Measurements from ENCODE around the gene PLA2G4A.

PLA2G4A gene

DNA sequence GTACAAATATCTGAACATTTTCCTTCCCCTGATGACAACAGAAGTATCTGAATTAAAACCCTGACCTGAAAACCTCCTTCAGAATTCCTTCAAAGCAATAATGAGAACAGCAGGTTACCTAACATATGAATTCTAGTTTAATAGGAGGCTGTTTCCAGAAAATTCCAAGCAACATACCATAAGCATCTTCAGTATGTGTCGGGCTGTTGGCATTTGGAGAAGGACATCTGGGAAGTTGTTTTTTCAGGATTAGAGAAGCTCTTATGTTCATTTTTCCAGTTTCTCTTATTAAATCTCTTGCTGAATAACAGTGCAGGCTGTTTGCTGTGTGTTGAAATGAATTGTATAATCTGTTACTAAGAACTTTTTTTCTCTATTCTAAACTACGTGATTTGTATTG, 101.5 kb downstream of the PLA2G4A start:
- Histone ChIP-seq H3K9ac (ENCODE audit: low read depth in 1 of 2, low read length in 2 of 2) (no peak overlapping the region), H3K4me1 (ENCODE audit: control insufficient read depth in 2 of 2, insufficient read depth in 2 of 2, low read length in 2 of 2) (peaks cover 0 to 4% of the 10 kb centered on the region in 2 donors), H3K4me3 (ENCODE audit: low read length in 2 of 2) (no peak overlapping the region), H3K27me3 (ENCODE audit: control insufficient read depth in 2 of 2, insufficient read depth in 2 of 2, low read length in 2 of 2) (no peaks in the 10 kb centered on the region), H3K27ac (ENCODE audit: low read depth in 2 of 2, low read length in 2 of 2) (no peak overlapping the region), H3K9me3 (ENCODE audit: control insufficient read depth in 2 of 2, low read length in 2 of 2) (no peaks in the 10 kb centered on the region), H3K36me3 (ENCODE audit: control insufficient read depth in 2 of 2, insufficient read depth in 2 of 2, low read length in 2 of 2) (no peaks in the 10 kb centered on the region)

DNA sequence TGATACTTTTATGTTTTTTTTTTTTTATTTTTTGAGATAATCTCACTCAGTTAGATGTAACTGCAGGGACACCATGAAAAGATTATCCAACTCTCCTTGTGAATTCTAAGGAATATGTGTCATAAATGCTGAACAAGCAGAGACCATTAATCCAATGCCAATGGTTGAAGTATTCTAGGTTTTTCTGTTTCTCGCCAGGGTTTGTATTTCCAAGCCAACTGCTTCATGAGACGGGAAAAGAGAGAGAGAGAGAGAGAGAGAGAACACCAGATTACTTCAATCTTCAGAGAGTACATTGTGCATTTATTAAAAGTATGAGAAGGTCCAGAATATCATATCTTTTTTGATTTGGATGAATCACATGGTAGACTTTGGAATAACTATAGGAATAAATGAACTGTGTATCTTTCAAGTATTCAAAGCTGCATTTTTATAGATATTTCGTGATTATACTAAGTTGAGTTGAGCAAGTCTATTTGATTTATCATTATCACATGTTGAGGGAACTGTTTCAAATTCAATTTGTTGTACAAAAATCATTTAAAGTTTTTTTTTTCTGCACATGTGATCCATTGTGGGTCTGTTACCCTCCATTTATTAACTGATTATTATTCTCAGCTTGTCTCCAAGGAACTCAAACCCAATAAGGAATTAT, 108.4 kb downstream of the PLA2G4A start:
- Histone ChIP-seq H3K9me3 (ENCODE audit: control insufficient read depth in 2 of 2, low read length in 2 of 2) (no peaks in the 10 kb centered on the region), H3K27me3 (ENCODE audit: control insufficient read depth in 2 of 2, insufficient read depth in 2 of 2, low read length in 2 of 2) (no peaks in the 10 kb centered on the region), H3K9ac (ENCODE audit: low read depth in 1 of 2, low read length in 2 of 2) (no peak overlapping the region), H3K4me1 (ENCODE audit: control insufficient read depth in 2 of 2, insufficient read depth in 2 of 2, low read length in 2 of 2) (no peaks in the 10 kb centered on the region), H3K36me3 (ENCODE audit: control insufficient read depth in 2 of 2, insufficient read depth in 2 of 2, low read length in 2 of 2) (peaks cover 0 to 2% of the 10 kb centered on the region in 2 donors), H3K27ac (ENCODE audit: low read depth in 2 of 2, low read length in 2 of 2) (no peak overlapping the region), H3K4me3 (ENCODE audit: low read length in 2 of 2) (no peak overlapping the region)

DNA sequence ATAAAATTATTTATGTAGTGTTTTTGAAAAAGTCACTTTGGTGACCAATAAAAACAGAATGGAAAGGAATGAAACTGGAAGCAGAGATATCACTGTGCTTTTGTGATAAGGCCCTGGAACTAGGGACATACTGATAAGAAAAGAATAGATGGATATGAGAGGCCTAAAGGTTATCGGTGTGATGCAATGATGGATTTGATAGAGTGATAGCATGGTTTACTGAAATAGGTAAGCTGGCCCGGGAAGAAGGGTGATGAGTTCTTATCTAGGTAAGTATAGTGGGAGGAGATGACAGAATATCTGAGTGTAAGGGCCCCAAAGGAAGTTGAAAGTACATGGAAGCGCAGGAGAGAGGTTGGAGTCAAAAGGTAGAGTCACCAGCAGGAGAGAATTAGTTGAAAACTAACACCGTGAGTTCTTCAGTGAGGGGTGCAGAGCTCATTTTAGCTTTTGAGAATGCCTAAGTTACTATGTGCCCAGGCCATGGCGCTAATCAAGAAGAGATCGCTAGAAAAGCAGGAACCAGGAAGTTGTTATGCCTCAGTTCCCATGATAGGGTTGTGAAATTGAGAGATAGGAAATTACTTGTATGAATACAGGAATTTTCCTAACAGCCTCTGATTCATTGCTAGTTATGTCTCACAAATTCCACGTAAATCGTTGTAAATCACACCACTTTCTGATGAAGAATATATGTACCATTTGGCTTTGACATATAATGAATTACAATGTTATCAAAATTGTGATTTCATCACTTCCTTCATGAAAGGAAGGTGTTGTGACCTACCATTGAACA, 115.3 kb downstream of the PLA2G4A start:
- Histone ChIP-seq H3K9me3 (ENCODE audit: control insufficient read depth in 2 of 2, low read length in 2 of 2) (no peaks in the 10 kb centered on the region), H3K36me3 (ENCODE audit: control insufficient read depth in 2 of 2, insufficient read depth in 2 of 2, low read length in 2 of 2) (peaks cover 0 to 2% of the 10 kb centered on the region in 2 donors), H3K27me3 (ENCODE audit: control insufficient read depth in 2 of 2, insufficient read depth in 2 of 2, low read length in 2 of 2) (no peaks in the 10 kb centered on the region), H3K27ac (ENCODE audit: low read depth in 2 of 2, low read length in 2 of 2) (no peak overlapping the region), H3K4me3 (ENCODE audit: low read length in 2 of 2) (no peak overlapping the region), H3K9ac (ENCODE audit: low read depth in 1 of 2, low read length in 2 of 2) (no peak overlapping the region), H3K4me1 (ENCODE audit: control insufficient read depth in 2 of 2, insufficient read depth in 2 of 2, low read length in 2 of 2) (no peaks in the 10 kb centered on the region)

DNA sequence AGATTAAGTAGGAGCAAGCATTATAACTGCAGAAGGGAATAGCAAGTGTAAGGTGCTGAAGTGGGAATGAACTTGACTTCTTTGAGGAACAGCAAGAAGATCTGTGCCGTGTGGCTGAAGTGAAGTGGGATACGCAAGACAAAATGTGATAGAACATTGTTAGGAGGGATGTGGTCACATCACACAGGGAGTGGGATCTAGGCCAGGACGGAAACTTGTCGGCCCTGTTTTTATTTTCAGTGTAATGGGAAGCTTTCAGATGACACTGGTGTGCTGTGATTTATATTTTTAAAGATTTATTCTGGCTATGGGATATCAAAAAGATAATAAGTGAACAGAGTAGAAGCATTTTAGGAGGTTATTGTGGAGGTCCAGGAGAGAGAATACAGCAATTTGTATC, 116.4 kb downstream of the PLA2G4A start:
- H3K4me3 ChIP-seq (ENCODE audit: low read length in 2 of 2) = no peak overlapping the region
- no peak overlapping the region for H3K27ac ChIP-seq (ENCODE audit: low read depth in 2 of 2, low read length in 2 of 2)
- H3K27me3 ChIP-seq (ENCODE audit: control insufficient read depth in 2 of 2, insufficient read depth in 2 of 2, low read length in 2 of 2) = no peaks in the 10 kb centered on the region
- H3K36me3 ChIP-seq (ENCODE audit: control insufficient read depth in 2 of 2, insufficient read depth in 2 of 2, low read length in 2 of 2) = no peaks in the 10 kb centered on the region
- no peaks in the 10 kb centered on the region for H3K9me3 ChIP-seq (ENCODE audit: control insufficient read depth in 2 of 2, low read length in 2 of 2)
- H3K4me1 ChIP-seq (ENCODE audit: control insufficient read depth in 2 of 2, insufficient read depth in 2 of 2, low read length in 2 of 2) = no peaks in the 10 kb centered on the region
- H3K9ac ChIP-seq (ENCODE audit: low read depth in 1 of 2, low read length in 2 of 2) = no peak overlapping the region

DNA sequence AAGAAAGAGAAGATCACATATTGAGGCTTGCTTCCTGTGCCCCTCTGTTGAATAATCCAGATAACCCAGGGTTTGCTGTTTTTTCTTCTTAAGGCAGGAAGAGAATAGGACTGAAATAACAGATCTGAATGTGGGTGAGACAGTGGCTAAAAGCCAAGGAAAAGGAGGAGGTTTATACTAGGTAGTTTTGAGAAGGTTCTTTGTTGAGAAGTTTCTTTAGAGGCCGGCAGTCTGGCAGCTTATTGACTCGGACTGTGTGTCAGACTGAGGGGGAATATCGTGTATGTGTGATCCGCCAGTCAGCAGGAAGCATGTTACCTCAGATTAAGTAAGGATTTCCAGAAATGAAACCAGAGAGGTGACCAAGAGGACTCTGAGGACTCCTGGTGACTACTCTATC, 119.8 kb downstream of the PLA2G4A start:
- Histone ChIP-seq H3K9me3 (ENCODE audit: control insufficient read depth in 2 of 2, low read length in 2 of 2) (no peaks in the 10 kb centered on the region), H3K27ac (ENCODE audit: low read depth in 2 of 2, low read length in 2 of 2) (no peak overlapping the region), H3K4me3 (ENCODE audit: low read length in 2 of 2) (no peak overlapping the region), H3K9ac (ENCODE audit: low read depth in 1 of 2, low read length in 2 of 2) (no peak overlapping the region), H3K4me1 (ENCODE audit: control insufficient read depth in 2 of 2, insufficient read depth in 2 of 2, low read length in 2 of 2) (no peaks in the 10 kb centered on the region), H3K27me3 (ENCODE audit: control insufficient read depth in 2 of 2, insufficient read depth in 2 of 2, low read length in 2 of 2) (no peaks in the 10 kb centered on the region), H3K36me3 (ENCODE audit: control insufficient read depth in 2 of 2, insufficient read depth in 2 of 2, low read length in 2 of 2) (no peaks in the 10 kb centered on the region)

DNA sequence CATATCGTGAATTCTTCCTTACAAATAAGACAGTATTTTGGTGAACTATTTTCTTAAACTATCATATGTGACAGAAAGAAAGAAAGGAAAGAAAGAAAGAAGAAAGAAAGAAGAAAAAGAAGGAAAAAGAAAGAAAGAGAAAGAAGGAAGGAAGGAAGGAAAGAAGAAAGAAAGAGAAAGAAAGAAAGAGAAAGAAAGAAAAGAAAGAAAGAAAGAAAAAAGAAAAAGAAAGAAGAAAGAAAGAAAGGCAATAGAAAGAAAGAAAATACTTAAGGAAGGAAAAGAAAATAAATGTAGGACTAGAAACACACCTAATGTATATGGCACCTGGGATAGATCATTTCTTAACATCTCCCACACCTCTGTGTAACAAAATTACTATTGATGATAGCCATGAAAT, 120.4 kb downstream of the PLA2G4A start:
- H3K4me1 ChIP-seq (ENCODE audit: control insufficient read depth in 2 of 2, insufficient read depth in 2 of 2, low read length in 2 of 2) = no peaks in the 10 kb centered on the region
- H3K27ac ChIP-seq (ENCODE audit: low read depth in 2 of 2, low read length in 2 of 2) = no peak overlapping the region
- H3K36me3 ChIP-seq (ENCODE audit: control insufficient read depth in 2 of 2, insufficient read depth in 2 of 2, low read length in 2 of 2) = no peaks in the 10 kb centered on the region
- no peak overlapping the region for H3K4me3 ChIP-seq (ENCODE audit: low read length in 2 of 2)
- no peak overlapping the region for H3K9ac ChIP-seq (ENCODE audit: low read depth in 1 of 2, low read length in 2 of 2)
- H3K9me3 ChIP-seq (ENCODE audit: control insufficient read depth in 2 of 2, low read length in 2 of 2) = no peaks in the 10 kb centered on the region
- H3K27me3 ChIP-seq (ENCODE audit: control insufficient read depth in 2 of 2, insufficient read depth in 2 of 2, low read length in 2 of 2) = no peaks in the 10 kb centered on the region

DNA sequence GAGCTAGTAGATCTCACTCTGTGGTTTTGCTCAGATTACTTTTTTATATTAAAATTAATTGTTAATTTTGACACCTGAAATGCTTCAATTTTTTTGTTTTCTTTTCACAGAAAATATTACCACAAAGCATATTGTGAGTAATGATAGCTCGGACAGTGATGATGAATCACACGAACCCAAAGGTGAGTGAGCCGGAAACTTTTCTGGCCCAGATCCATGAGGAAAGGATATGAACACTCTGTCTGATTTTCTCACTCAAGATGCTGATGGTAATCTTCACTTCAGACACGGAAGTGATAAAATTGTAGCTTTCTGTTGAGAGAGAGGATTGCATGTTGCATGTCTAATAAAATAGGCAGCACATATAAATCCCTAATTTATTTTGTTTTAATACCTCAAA, 121.8 kb downstream of the PLA2G4A start:
- no peaks in the 10 kb centered on the region for H3K27me3 ChIP-seq (ENCODE audit: control insufficient read depth in 2 of 2, insufficient read depth in 2 of 2, low read length in 2 of 2)
- H3K4me1 ChIP-seq (ENCODE audit: control insufficient read depth in 2 of 2, insufficient read depth in 2 of 2, low read length in 2 of 2) = no peaks in the 10 kb centered on the region
- no peak overlapping the region for H3K4me3 ChIP-seq (ENCODE audit: low read length in 2 of 2)
- H3K9me3 ChIP-seq (ENCODE audit: control insufficient read depth in 2 of 2, low read length in 2 of 2) = no peaks in the 10 kb centered on the region
- H3K36me3 ChIP-seq (ENCODE audit: control insufficient read depth in 2 of 2, insufficient read depth in 2 of 2, low read length in 2 of 2) = no peaks in the 10 kb centered on the region
- no peak overlapping the region for H3K27ac ChIP-seq (ENCODE audit: low read depth in 2 of 2, low read length in 2 of 2)
- no peak overlapping the region for H3K9ac ChIP-seq (ENCODE audit: low read depth in 1 of 2, low read length in 2 of 2)

DNA sequence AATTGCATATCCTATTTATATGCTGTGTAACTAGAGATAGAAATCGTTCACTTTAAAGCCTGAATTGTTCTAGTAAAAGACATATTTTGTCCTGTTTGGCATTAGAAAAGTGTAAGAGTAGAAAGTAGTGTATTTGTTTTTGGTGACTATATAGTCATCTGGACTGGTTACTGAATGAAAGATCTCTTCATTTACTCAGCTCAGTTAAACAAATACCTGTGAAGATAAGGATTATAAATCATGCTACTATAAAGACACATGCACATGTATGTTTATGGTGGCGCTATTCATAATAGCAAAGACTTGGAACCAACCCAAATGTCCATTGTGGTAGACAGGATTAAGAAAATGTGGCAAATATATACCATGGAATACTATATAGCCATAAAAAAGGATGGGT, 125.1 kb downstream of the PLA2G4A start:
- H3K9me3 ChIP-seq (ENCODE audit: control insufficient read depth in 2 of 2, low read length in 2 of 2) = no peaks in the 10 kb centered on the region
- no peak overlapping the region for H3K27ac ChIP-seq (ENCODE audit: low read depth in 2 of 2, low read length in 2 of 2)

DNA sequence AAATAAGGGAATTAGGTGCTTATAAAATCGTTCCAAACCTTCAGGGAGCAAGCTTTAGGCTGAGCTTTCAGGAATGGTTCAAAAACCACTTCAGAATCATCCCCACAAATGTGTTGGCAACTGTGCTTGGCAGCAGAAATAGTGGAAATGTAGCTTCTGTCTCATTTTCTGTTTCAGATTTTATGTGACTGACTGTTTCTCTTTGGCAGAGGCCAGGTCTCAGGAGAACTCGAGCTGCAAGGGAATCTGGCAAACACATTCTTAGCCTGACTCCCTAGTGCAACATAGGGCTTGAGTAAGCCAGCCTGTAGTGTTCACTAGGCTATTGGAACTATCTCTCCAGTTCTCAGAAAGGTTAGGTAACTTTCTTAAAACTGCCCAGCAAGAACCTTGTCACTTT, 128.6 kb downstream of the PLA2G4A start:
- Histone ChIP-seq H3K9me3 (ENCODE audit: control insufficient read depth in 2 of 2, low read length in 2 of 2) (no peaks in the 10 kb centered on the region), H3K27ac (ENCODE audit: low read depth in 2 of 2, low read length in 2 of 2) (no peak overlapping the region), H3K27me3 (ENCODE audit: control insufficient read depth in 2 of 2, insufficient read depth in 2 of 2, low read length in 2 of 2) (no peaks in the 10 kb centered on the region), H3K4me1 (ENCODE audit: control insufficient read depth in 2 of 2, insufficient read depth in 2 of 2, low read length in 2 of 2) (no peaks in the 10 kb centered on the region), H3K9ac (ENCODE audit: low read depth in 1 of 2, low read length in 2 of 2) (no peak overlapping the region), H3K36me3 (ENCODE audit: control insufficient read depth in 2 of 2, insufficient read depth in 2 of 2, low read length in 2 of 2) (no peaks in the 10 kb centered on the region), H3K4me3 (ENCODE audit: low read length in 2 of 2) (no peak overlapping the region)

More for the DNA sequence above, 125.1 kb downstream of the PLA2G4A start:
- Histone ChIP-seq H3K4me1 (ENCODE audit: control insufficient read depth in 2 of 2, insufficient read depth in 2 of 2, low read length in 2 of 2) (no peaks in the 10 kb centered on the region), H3K27me3 (ENCODE audit: control insufficient read depth in 2 of 2, insufficient read depth in 2 of 2, low read length in 2 of 2) (no peaks in the 10 kb centered on the region), H3K9ac (ENCODE audit: low read depth in 1 of 2, low read length in 2 of 2) (no peak overlapping the region), H3K36me3 (ENCODE audit: control insufficient read depth in 2 of 2, insufficient read depth in 2 of 2, low read length in 2 of 2) (no peaks in the 10 kb centered on the region), H3K4me3 (ENCODE audit: low read length in 2 of 2) (no peak overlapping the region)

DNA sequence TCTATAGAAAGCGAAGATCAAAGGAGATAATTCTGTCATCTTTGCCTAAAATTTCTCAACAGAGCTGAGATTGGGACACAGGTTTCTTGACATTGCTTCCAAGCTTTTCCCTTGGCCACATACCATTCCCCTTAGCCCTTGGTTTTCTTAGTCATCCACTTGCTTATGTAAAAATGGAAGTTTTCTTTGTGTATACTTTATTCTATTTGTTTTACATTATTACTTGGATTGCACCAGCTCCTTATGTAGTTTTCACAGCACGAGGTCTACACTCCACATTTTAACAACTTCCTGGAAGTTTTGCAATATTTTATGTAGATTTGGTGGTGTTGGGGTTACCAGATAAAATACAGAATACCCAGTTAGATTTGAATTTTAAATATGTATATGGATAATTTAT, 129.8 kb downstream of the PLA2G4A start:
- Histone ChIP-seq H3K27ac (ENCODE audit: low read depth in 2 of 2, low read length in 2 of 2) (no peak overlapping the region), H3K9me3 (ENCODE audit: control insufficient read depth in 2 of 2, low read length in 2 of 2) (no peaks in the 10 kb centered on the region), H3K9ac (ENCODE audit: low read depth in 1 of 2, low read length in 2 of 2) (no peak overlapping the region), H3K36me3 (ENCODE audit: control insufficient read depth in 2 of 2, insufficient read depth in 2 of 2, low read length in 2 of 2) (no peaks in the 10 kb centered on the region), H3K4me3 (ENCODE audit: low read length in 2 of 2) (no peak overlapping the region), H3K27me3 (ENCODE audit: control insufficient read depth in 2 of 2, insufficient read depth in 2 of 2, low read length in 2 of 2) (no peaks in the 10 kb centered on the region), H3K4me1 (ENCODE audit: control insufficient read depth in 2 of 2, insufficient read depth in 2 of 2, low read length in 2 of 2) (no peaks in the 10 kb centered on the region)

Data from mucosa of rectum (tissue), 2 donors.